Measurements from ENCODE around the gene ABHD16A. TPM values are rescaled to one million over a fixed set of nuclear protein-coding genes. Genes with fewer than 3 reads are reported as not detected.
A peak's percentile ranks its signal among the peaks of the same experiment; 100 is the strongest.

The ABHD16A gene
- total RNA-seq, 1 experiment from 2014 or later: 89.9 TPM

- H3K9me3 Mint-ChIP-seq (ENCODE audit: low read depth, unreplicated experiment): no peaks in the 10 kb centered on the region
- H3K4me1 Mint-ChIP-seq (ENCODE audit: low read depth, unreplicated experiment): peaks cover 18% of the 10 kb centered on the region
- CTCF ChIA-PET: interaction anchor here (0.6 to 2.3 kb wide), 4 partner anchors 14 to 27 kb away, joined by 3 to 7 read pairs (median 4); partner anchors contain the start of gene ABHD16A
- BruUV-seq (replicated peaks): no TSS peak
- peak overlapping the region; percentile 89 for H3K4me3 Mint-ChIP-seq (ENCODE audit: low read depth, unreplicated experiment)
- H3K27ac Mint-ChIP-seq (ENCODE audit: unreplicated experiment): no peak overlapping the region
- intact Hi-C loops (cut with micrococcal nuclease; ENCODE audit: unreplicated experiment): no loop called here
- no peak for TF ChIP-seq CTCF (IDR thresholded peaks at IDR 0.05; ENCODE audit: unreplicated experiment)
- no peak for DNase-seq
- H3K36me3 Mint-ChIP-seq (ENCODE audit: insufficient read depth, unreplicated experiment): peaks cover 58% of the 10 kb centered on the region
- H3K27me3 Mint-ChIP-seq (ENCODE audit: unreplicated experiment): no peaks in the 10 kb centered on the region
These were observed 24.9 kb upstream of the ABHD16A start for GRCh38 chr6:31727717-31728671.

- intact Hi-C loops (cut with micrococcal nuclease; ENCODE audit: unreplicated experiment): no loop called here
- Mint-ChIP-seq H3K4me1 (ENCODE audit: low read depth, unreplicated experiment) (peaks cover 16% of the 10 kb centered on the region), H3K9me3 (ENCODE audit: low read depth, unreplicated experiment) (no peaks in the 10 kb centered on the region), H3K36me3 (ENCODE audit: insufficient read depth, unreplicated experiment) (peaks cover 49% of the 10 kb centered on the region), H3K27me3 (ENCODE audit: unreplicated experiment) (no peaks in the 10 kb centered on the region), H3K4me3 (ENCODE audit: low read depth, unreplicated experiment) (no peak overlapping the region), H3K27ac (ENCODE audit: unreplicated experiment) (no peak overlapping the region)
- CTCF ChIA-PET: interaction anchor here (1.0 to 1.2 kb wide), 2 partner anchors 13 to 15 kb away, joined by 3 read pairs; no protein-coding TSS in a partner anchor
- DNase-seq: no peak
- no TSS peak for BruUV-seq (replicated peaks)
- no peak for TF ChIP-seq CTCF (IDR thresholded peaks at IDR 0.05; ENCODE audit: unreplicated experiment)
These were observed 24.1 kb upstream of the ABHD16A start for GRCh38 chr6:31727034-31727716.

GRCh38 chr6:31725502-31726350, 22.6 kb upstream of the ABHD16A start:
- no peak for TF ChIP-seq CTCF (IDR thresholded peaks at IDR 0.05; ENCODE audit: unreplicated experiment)
- CTCF ChIA-PET: interaction anchor here (0.7 kb wide), 1 partner anchor 153 kb away, joined by 3 read pairs; no protein-coding TSS in a partner anchor
- no peak overlapping the region for H3K4me3 Mint-ChIP-seq (ENCODE audit: low read depth, unreplicated experiment)
- H3K4me1 Mint-ChIP-seq (ENCODE audit: low read depth, unreplicated experiment): peaks cover 8% of the 10 kb centered on the region
- peaks cover 35% of the 10 kb centered on the region for H3K36me3 Mint-ChIP-seq (ENCODE audit: insufficient read depth, unreplicated experiment)
- no TSS peak for BruUV-seq (replicated peaks)
- no peak overlapping the region for H3K27ac Mint-ChIP-seq (ENCODE audit: unreplicated experiment)
- no peak for DNase-seq
- no peaks in the 10 kb centered on the region for H3K9me3 Mint-ChIP-seq (ENCODE audit: low read depth, unreplicated experiment)
- H3K27me3 Mint-ChIP-seq (ENCODE audit: unreplicated experiment): peaks cover 10% of the 10 kb centered on the region
- intact Hi-C loops (cut with micrococcal nuclease; ENCODE audit: unreplicated experiment): no loop called here
